ENCODE data around the gene DIAPH2.

Gene DIAPH2

GRCh38 chrX:97628807-97629596 lies 944.4 kb downstream of the DIAPH2 start:
- Mint-ChIP-seq H3K27ac (no peak overlapping the region), H3K9me3 (no peaks in the 10 kb centered on the region), H3K36me3 (ENCODE audit: low read depth) (no peaks in the 10 kb centered on the region), H3K27me3 (ENCODE audit: low read depth) (peaks cover 5% of the 10 kb centered on the region), H3K4me1 (ENCODE audit: low read depth) (no peaks in the 10 kb centered on the region), H3K4me3 (no peak overlapping the region)
- no peak for DNase-seq (ENCODE audit: low spot score)

- Mint-ChIP-seq H3K36me3 (ENCODE audit: low read depth) (no peaks in the 10 kb centered on the region), H3K27ac (no peak overlapping the region), H3K4me3 (no peak overlapping the region), H3K9me3 (no peaks in the 10 kb centered on the region), H3K27me3 (ENCODE audit: low read depth) (peaks cover 5% of the 10 kb centered on the region), H3K4me1 (ENCODE audit: low read depth) (no peaks in the 10 kb centered on the region)
- no peak for DNase-seq (ENCODE audit: low spot score)
These were observed 944.9 kb downstream of the DIAPH2 start for GRCh38 chrX:97629597-97629985.

- no peaks in the 10 kb centered on the region for H3K36me3 Mint-ChIP-seq (ENCODE audit: low read depth)
- DNase-seq (ENCODE audit: low spot score) = no peak
- no peak overlapping the region for H3K27ac Mint-ChIP-seq
- no peak overlapping the region for H3K4me3 Mint-ChIP-seq
- H3K9me3 Mint-ChIP-seq = no peaks in the 10 kb centered on the region
- peaks cover 2% of the 10 kb centered on the region for H3K27me3 Mint-ChIP-seq (ENCODE audit: low read depth)
- H3K4me1 Mint-ChIP-seq (ENCODE audit: low read depth) = no peaks in the 10 kb centered on the region
These were observed 949.2 kb downstream of the DIAPH2 start for GRCh38 chrX:97633798-97634197.

DNA sequence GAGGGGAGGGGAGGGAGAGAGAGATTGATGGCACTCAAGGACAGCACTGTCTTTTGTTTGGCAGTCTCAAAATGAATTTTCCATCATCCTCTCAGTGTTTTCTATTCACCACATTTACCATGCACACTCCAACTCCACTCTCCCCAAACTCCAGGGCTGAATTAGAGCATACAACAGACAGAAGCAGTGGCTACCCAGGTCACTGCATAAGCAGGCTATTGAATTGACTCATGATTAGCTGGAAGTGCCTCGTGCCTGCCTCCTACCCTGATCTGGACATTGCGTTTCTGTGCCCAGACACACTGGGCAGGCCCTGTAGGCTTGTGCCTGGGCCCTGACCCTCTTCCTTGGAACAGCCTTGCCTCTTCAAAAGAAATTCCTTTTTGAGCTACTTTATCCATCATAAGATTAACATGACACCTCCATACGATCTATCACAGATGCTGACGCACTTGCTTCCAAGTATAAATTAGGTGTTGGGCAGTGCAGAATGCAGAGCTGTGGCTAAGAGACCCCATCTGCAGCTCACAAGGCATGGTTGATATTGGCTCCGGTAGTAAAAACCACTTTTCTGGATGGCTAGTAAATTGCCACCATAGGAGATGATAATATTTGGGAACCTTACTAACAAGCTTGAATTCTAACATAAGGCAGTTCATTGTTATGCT lies 952.0 kb downstream of the DIAPH2 start:
- no peaks in the 10 kb centered on the region for H3K27me3 Mint-ChIP-seq (ENCODE audit: low read depth)
- peaks cover 7% of the 10 kb centered on the region for H3K4me1 Mint-ChIP-seq (ENCODE audit: low read depth)

GRCh38 chrX:97637289-97637688 lies 952.6 kb downstream of the DIAPH2 start:
- Mint-ChIP-seq H3K4me3 (no peak overlapping the region), H3K9me3 (no peaks in the 10 kb centered on the region), H3K4me1 (ENCODE audit: low read depth) (peaks cover 7% of the 10 kb centered on the region), H3K36me3 (ENCODE audit: low read depth) (no peaks in the 10 kb centered on the region), H3K27me3 (ENCODE audit: low read depth) (no peaks in the 10 kb centered on the region), H3K27ac (no peak overlapping the region)
- DNase-seq (ENCODE audit: low spot score) = no peak

More for the DNA sequence above, 952.0 kb downstream of the DIAPH2 start:
- H3K36me3 Mint-ChIP-seq (ENCODE audit: low read depth) = no peaks in the 10 kb centered on the region
- no peak overlapping the region for H3K4me3 Mint-ChIP-seq
- no peaks in the 10 kb centered on the region for H3K9me3 Mint-ChIP-seq
- DNase-seq (ENCODE audit: low spot score) = no peak
- no peak overlapping the region for H3K27ac Mint-ChIP-seq

- peaks cover 7% of the 10 kb centered on the region for H3K4me1 Mint-ChIP-seq (ENCODE audit: low read depth)
These were observed 954.0 kb downstream of the DIAPH2 start for GRCh38 chrX:97638621-97639020.

GRCh38 chrX:97639526-97639925 lies 954.9 kb downstream of the DIAPH2 start:
- H3K4me1 Mint-ChIP-seq (ENCODE audit: low read depth) = peaks cover 7% of the 10 kb centered on the region
- H3K27ac Mint-ChIP-seq = no peak overlapping the region
- H3K4me3 Mint-ChIP-seq = no peak overlapping the region
- H3K27me3 Mint-ChIP-seq (ENCODE audit: low read depth) = no peaks in the 10 kb centered on the region
- no peaks in the 10 kb centered on the region for H3K9me3 Mint-ChIP-seq
- H3K36me3 Mint-ChIP-seq (ENCODE audit: low read depth) = no peaks in the 10 kb centered on the region
- no peak for DNase-seq (ENCODE audit: low spot score)

More at GRCh38 chrX:97638621-97639020, 954.0 kb downstream of the DIAPH2 start:
- no peak overlapping the region for H3K4me3 Mint-ChIP-seq
- H3K27ac Mint-ChIP-seq = no peak overlapping the region
- no peaks in the 10 kb centered on the region for H3K36me3 Mint-ChIP-seq (ENCODE audit: low read depth)
- no peak for DNase-seq (ENCODE audit: low spot score)
- H3K27me3 Mint-ChIP-seq (ENCODE audit: low read depth) = no peaks in the 10 kb centered on the region
- H3K9me3 Mint-ChIP-seq = no peaks in the 10 kb centered on the region
